ENCODE measurements around the gene HERC2. TPM values are rescaled to one million over a fixed set of nuclear protein-coding genes. Genes with fewer than 3 reads are reported as not detected.
"Not testable (repeated sequence)": the region's sequence is repeated elsewhere in the genome, so short reads cannot be mapped to it uniquely, and the experiment has no call there.

Gene HERC2
- total RNA-seq, 2 donors from 2014 or later = 105 to 112 TPM

GRCh38 chr15:28169366-28169765 is 152.6 kb downstream of the HERC2 start:
- H3K9me3 Mint-ChIP-seq = no peaks in the 10 kb centered on the region
- H3K4me3 ChIP-seq (ENCODE audit: low read length) = no peak overlapping the region
- no peak for TF ChIP-seq CTCF (conservative IDR thresholded peaks at IDR 0.05)
- no peak overlapping the region for H3K9ac ChIP-seq (ENCODE audit: extremely low read depth, low read length, poor library complexity, severe bottlenecking)
- no peak overlapping the region for H3K27ac ChIP-seq (ENCODE audit: low read depth, low read length)
- H3K4me1 ChIP-seq (ENCODE audit: control insufficient read depth, insufficient read depth, low read length) = no peaks in the 10 kb centered on the region
- no peaks in the 10 kb centered on the region for H3K9me3 ChIP-seq (ENCODE audit: control insufficient read depth, low read length)
- peaks cover 77% of the 10 kb centered on the region for H3K36me3 ChIP-seq (ENCODE audit: control insufficient read depth, insufficient read depth, low read length)
- H3K27ac Mint-ChIP-seq = no peak overlapping the region
- H3K4me1 Mint-ChIP-seq = no peaks in the 10 kb centered on the region
- H3K27me3 Mint-ChIP-seq (ENCODE audit: insufficient read depth) = no peaks in the 10 kb centered on the region
- no peak overlapping the region for H3K4me3 Mint-ChIP-seq
- WGBS, 2 experiments (ENCODE audit: insufficient coverage in 1 of 2, insufficient read length in 1 of 2) = 86 to 89% methylated on average over 2 to 3 of the region's 3 CpGs
- no peak for DNase-seq
- H3K27me3 ChIP-seq (ENCODE audit: control insufficient read depth, insufficient read depth, low read length, poor library complexity, severe bottlenecking) = no peaks in the 10 kb centered on the region
- peaks cover 83% of the 10 kb centered on the region for H3K36me3 Mint-ChIP-seq (ENCODE audit: low read depth)

- not testable (repeated sequence) for H3K4me1 ChIP-seq (ENCODE audit: control insufficient read depth, insufficient read depth, low read length); H3K9me3 Mint-ChIP-seq; H3K9me3 ChIP-seq (ENCODE audit: control insufficient read depth, low read length); H3K27me3 Mint-ChIP-seq (ENCODE audit: insufficient read depth); H3K9ac ChIP-seq (ENCODE audit: extremely low read depth, low read length, poor library complexity, severe bottlenecking); H3K4me3 ChIP-seq (ENCODE audit: low read length); H3K4me3 Mint-ChIP-seq; H3K27ac ChIP-seq (ENCODE audit: low read depth, low read length); DNase-seq; H3K4me1 Mint-ChIP-seq; H3K27me3 ChIP-seq (ENCODE audit: control insufficient read depth, insufficient read depth, low read length, poor library complexity, severe bottlenecking)
- Mint-ChIP-seq H3K36me3 (ENCODE audit: low read depth) (peaks cover 84% of the 10 kb centered on the region), H3K27ac (peak overlapping the region; percentile 60)
- WGBS, 2 experiments (ENCODE audit: insufficient coverage in 1 of 2, insufficient read length in 1 of 2) = 89 to 91% methylated on average over 8 to 14 of the region's 16 CpGs
- H3K36me3 ChIP-seq (ENCODE audit: control insufficient read depth, insufficient read depth, low read length) = peaks cover 82% of the 10 kb centered on the region
These were observed 153.4 kb downstream of the HERC2 start for GRCh38 chr15:28168405-28169121.

- no peak for TF ChIP-seq CTCF (conservative IDR thresholded peaks at IDR 0.05)
- no peaks in the 10 kb centered on the region for H3K9me3 ChIP-seq (ENCODE audit: control insufficient read depth, low read length)
- H3K4me3 ChIP-seq (ENCODE audit: low read length) = no peak overlapping the region
- no peak overlapping the region for H3K4me3 Mint-ChIP-seq
- H3K4me1 ChIP-seq (ENCODE audit: control insufficient read depth, insufficient read depth, low read length) = no peaks in the 10 kb centered on the region
- DNase-seq = no peak
- H3K36me3 ChIP-seq (ENCODE audit: control insufficient read depth, insufficient read depth, low read length) = peaks cover 85% of the 10 kb centered on the region
- H3K9ac ChIP-seq (ENCODE audit: extremely low read depth, low read length, poor library complexity, severe bottlenecking) = no peak overlapping the region
- H3K36me3 Mint-ChIP-seq (ENCODE audit: low read depth) = peaks cover 86% of the 10 kb centered on the region
- no peaks in the 10 kb centered on the region for H3K4me1 Mint-ChIP-seq
- no peak overlapping the region for H3K27ac Mint-ChIP-seq
- H3K27me3 ChIP-seq (ENCODE audit: control insufficient read depth, insufficient read depth, low read length, poor library complexity, severe bottlenecking) = no peaks in the 10 kb centered on the region
- no peaks in the 10 kb centered on the region for H3K27me3 Mint-ChIP-seq (ENCODE audit: insufficient read depth)
- H3K27ac ChIP-seq (ENCODE audit: low read depth, low read length) = no peak overlapping the region
- no peaks in the 10 kb centered on the region for H3K9me3 Mint-ChIP-seq
- 91 to 92% methylated on average over 3 of the region's 3 CpGs for WGBS, 2 experiments (ENCODE audit: insufficient coverage in 1 of 2, insufficient read length in 1 of 2)
These were observed 154.9 kb downstream of the HERC2 start for GRCh38 chr15:28167042-28167441.
